PC-3 (cell line): ENCODE data around the gene TGM5.

ENCODE experiments used
- EZH2phosphoT487 ChIP-seq: fragments of 300-600 bp; sonication (generic); IDR thresholded peaks from 2 replicates; pipeline ENCODE4 v1.6.1; 2018; ENCODE audit warnings: mild to moderate bottlenecking, antibody characterized with exemption, low read length, borderline replicate concordance
- TF ChIP-seq, protein P1 (sequence below): fragments of 300-600 bp; sonication (generic); conservative IDR thresholded peaks from 2 replicates; pipeline ENCODE4 v1.5.1; 2017; ENCODE audit warnings: antibody characterized with exemption, low read depth, mild to moderate bottlenecking, low read length

DNA sequence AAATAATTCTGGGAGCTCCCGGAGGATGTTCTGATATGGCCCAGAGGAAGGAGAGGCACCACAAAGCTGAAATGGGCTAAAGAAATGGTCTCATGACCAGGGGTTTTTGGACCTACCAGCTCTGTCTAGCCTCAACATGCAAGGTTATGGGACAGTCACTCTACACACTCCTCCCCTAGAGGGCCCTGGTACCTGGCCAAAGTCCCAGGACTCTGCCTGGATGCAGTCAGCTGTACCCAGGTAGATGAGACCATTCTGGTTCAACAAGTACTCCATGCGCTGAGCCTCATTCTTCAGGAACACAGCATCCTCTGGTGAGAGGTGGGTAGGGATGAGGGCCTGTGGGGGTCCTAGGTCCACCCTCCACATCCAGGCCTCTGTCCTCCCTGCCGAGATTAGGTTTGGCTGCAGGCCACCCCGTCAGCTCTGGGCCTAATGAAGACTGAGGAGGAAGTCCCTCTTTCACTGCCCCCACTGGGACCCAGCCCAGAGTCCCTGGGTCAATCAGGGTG, 55.4 kb downstream of the TGM5 start:
- no peak for TF ChIP-seq EZH2phosphoT487
- TF ChIP-seq, protein P1, sequence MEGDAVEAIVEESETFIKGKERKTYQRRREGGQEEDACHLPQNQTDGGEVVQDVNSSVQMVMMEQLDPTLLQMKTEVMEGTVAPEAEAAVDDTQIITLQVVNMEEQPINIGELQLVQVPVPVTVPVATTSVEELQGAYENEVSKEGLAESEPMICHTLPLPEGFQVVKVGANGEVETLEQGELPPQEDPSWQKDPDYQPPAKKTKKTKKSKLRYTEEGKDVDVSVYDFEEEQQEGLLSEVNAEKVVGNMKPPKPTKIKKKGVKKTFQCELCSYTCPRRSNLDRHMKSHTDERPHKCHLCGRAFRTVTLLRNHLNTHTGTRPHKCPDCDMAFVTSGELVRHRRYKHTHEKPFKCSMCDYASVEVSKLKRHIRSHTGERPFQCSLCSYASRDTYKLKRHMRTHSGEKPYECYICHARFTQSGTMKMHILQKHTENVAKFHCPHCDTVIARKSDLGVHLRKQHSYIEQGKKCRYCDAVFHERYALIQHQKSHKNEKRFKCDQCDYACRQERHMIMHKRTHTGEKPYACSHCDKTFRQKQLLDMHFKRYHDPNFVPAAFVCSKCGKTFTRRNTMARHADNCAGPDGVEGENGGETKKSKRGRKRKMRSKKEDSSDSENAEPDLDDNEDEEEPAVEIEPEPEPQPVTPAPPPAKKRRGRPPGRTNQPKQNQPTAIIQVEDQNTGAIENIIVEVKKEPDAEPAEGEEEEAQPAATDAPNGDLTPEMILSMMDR: no peak
